Activated effector memory CD4-positive, alpha-beta T cell treated with Interleukin-2 at 50 U/mL for 16 hours (primary cell): ENCODE results near the gene PLD6.
A peak's percentile ranks its signal among the peaks of the same experiment; 100 is the strongest.

ENCODE experiments used
- DNase-seq: peaks from one replicate; pipeline ENCODE4 v3.0.0-alpha.2; 2020

PLD6 gene

DNA sequence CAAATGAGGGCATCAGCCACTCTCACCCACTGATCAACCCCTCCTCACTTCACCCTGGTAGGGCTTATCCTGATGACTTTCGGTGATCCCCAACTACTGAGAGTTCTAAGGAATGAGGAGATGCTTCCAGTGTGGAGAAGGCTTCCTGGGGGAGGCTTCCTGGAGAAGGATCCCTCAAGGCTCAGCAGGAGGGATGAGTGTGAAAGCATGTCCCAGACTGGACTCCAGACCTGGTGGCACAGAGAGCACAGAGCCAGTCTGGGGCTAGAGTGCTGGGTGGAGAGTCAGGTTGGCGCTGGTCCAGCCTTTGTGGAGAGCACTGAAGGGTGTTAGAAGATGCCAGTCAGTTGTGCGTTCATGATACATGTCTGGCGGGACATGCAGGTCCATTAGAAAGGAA, 53.7 kb downstream of the PLD6 start:
- DNase-seq = no peak

DNA sequence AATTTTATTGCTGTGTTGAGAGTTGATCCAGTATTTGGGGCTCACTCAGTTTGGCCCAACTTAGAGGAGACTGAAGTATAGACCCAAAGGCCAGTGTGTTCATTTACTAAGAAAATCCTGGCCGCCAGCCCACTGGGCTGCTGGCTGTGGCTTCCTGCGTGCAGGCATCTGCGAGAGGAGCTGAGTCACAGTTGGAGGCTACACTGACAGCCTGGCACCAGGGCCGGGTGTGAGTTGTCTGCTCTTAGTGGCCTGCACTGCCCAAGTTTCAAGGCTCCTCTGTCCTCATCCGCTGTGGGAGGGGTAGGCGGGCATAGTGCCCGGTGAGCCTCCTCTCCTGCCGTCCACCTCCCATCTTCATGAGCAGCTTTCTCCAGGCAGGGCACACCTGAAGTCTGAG, 54.2 kb downstream of the PLD6 start:
- peak; percentile 20 for DNase-seq

DNA sequence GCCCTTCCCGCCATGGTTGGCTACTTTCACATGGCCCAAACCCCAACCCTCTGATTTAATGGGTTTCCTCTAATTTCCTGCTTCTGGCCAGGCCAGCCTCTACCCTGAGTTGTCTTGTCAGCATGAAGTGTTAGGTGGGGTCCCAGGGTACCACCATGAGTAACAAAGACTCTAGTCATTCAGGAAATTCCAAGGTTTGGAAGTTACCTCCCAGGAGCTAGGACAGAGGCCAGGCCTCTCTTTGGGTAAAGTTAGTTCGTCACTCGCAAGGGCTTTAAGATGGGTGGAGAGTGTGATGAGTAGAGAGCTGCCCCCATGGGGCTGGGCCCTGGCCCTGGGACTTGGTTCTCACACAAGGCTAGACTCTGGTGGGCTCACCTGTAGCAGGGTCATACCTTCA, 54.6 kb downstream of the PLD6 start:
- no peak for DNase-seq

DNA sequence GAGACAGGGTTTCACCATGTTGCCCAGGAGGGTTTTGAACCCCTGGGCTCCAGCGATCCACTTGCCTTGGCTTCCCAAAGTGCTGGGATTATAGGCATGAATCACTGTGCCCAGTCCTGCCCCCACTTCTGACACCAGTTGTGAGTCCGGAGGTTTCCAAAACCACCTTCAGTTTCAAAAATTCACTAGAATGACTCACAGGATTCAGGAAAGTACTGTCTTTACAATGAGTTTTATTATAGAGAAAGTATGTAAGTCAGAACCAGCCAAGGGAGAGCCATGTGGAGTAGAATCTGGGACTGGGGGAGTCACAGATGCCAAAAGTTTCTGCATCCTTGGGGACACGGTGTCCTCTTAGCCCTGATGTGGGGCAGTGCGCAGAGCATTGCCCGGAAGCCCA, 55.1 kb downstream of the PLD6 start:
- no peak for DNase-seq
